ENCODE results near the gene AGAP3. TPM values are rescaled to one million over a fixed set of nuclear protein-coding genes. Genes with fewer than 3 reads are reported as not detected.

AGAP3 gene
- total RNA-seq, 1 experiment from 2014 or later: 126 TPM

- no TSS peak for BruUV-seq (replicated peaks)
- Histone ChIP-seq H3K9ac (ENCODE audit: low read length) (no peak overlapping the region), H3K9me3 (ENCODE audit: control insufficient read depth in 1 of 2, insufficient read depth in 1 of 2, low read depth in 1 of 2, low read length in 2 of 2) (no peaks in the 10 kb centered on the region), H2AFZ (ENCODE audit: low read depth, low read length, poor library complexity, severe bottlenecking) (no peak overlapping the region), H3K9me2 (ENCODE audit: insufficient read depth) (no peaks in the 10 kb centered on the region), H3K36me3 (ENCODE audit: control insufficient read depth in 1 of 2, insufficient read depth in 2 of 2, low read length in 2 of 2) (no peaks in the 10 kb centered on the region), H3K27me3 (ENCODE audit: insufficient read depth, low read length) (no peaks in the 10 kb centered on the region), H3K4me2 (ENCODE audit: low read length) (no peak overlapping the region), H3K27ac (ENCODE audit: low read depth, low read length) (no peak overlapping the region), H3K79me2 (ENCODE audit: insufficient read depth, low read length) (no peaks in the 10 kb centered on the region), H3K4me3 (replicated peaks in 1 of 2; ENCODE audit: low read depth in 1 of 2, low read length in 2 of 2) (no peak overlapping the region), H3K4me1 (ENCODE audit: control insufficient read depth in 1 of 2, insufficient read depth in 2 of 2, low read length in 2 of 2) (peaks cover 11 to 12% of the 10 kb centered on the region in 2 experiments), H4K20me1 (ENCODE audit: insufficient read depth) (no peaks in the 10 kb centered on the region)
- CTCF ChIA-PET: no interaction called here
- RAD21 ChIA-PET (ENCODE audit: low non-redundant PET in 1 of 2, low total read pairs in 2 of 2, uncharacterized antibody in 2 of 2, unreplicated experiment in 2 of 2): no interaction called here
- intact Hi-C loops (cut with micrococcal nuclease): no loop called here
- TF ChIP-seq TCF7L2 (IDR thresholded peaks at IDR 0.05; ENCODE audit: borderline replicate concordance, extremely low read depth, insufficient read depth, insufficient read length) (no peak), REST (IDR thresholded peaks at IDR 0.05; ENCODE audit: low read depth) (no peak), CBX3 (IDR thresholded peaks at IDR 0.05; ENCODE audit: low read depth) (no peak), JUND (IDR thresholded peaks at IDR 0.05) (no peak), CTCF (IDR thresholded peaks at IDR 0.05 in 2 of 3, conservative IDR thresholded peaks at IDR 0.05 in 1 of 3; ENCODE audit: borderline replicate concordance in 1 of 3, insufficient read depth in 1 of 3, low read depth in 2 of 3, low read length in 2 of 3) (no peak), SP1 (IDR thresholded peaks at IDR 0.05; ENCODE audit: low read depth) (no peak), ELF1 (IDR thresholded peaks at IDR 0.05; ENCODE audit: borderline replicate concordance, low read depth) (no peak), EZH2 (IDR thresholded peaks at IDR 0.05) (no peak), ZFX (IDR thresholded peaks at IDR 0.05) (no peak), EGR1 (IDR thresholded peaks at IDR 0.05; ENCODE audit: low read depth) (no peak)
- TF ChIP-seq, protein P1, sequence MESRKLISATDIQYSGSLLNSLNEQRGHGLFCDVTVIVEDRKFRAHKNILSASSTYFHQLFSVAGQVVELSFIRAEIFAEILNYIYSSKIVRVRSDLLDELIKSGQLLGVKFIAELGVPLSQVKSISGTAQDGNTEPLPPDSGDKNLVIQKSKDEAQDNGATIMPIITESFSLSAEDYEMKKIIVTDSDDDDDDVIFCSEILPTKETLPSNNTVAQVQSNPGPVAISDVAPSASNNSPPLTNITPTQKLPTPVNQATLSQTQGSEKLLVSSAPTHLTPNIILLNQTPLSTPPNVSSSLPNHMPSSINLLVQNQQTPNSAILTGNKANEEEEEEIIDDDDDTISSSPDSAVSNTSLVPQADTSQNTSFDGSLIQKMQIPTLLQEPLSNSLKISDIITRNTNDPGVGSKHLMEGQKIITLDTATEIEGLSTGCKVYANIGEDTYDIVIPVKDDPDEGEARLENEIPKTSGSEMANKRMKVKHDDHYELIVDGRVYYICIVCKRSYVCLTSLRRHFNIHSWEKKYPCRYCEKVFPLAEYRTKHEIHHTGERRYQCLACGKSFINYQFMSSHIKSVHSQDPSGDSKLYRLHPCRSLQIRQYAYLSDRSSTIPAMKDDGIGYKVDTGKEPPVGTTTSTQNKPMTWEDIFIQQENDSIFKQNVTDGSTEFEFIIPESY (IDR thresholded peaks at IDR 0.05; ENCODE audit: extremely low read depth, insufficient replicate concordance, low read length): no peak
- no peak for DNase-seq (ENCODE audit: low read depth, low spot score)
- no peak for ATAC-seq
- POLR2A ChIA-PET: no interaction called here
Measured at GRCh38 chr7:151043959-151044358, 42.3 kb upstream of the AGAP3 start.
